ENCODE measurements around the gene TMSB4Y.

Gene TMSB4Y

GRCh38 chrY:13703568-13703968 lies at the start of gene TMSB4Y:
Gene TMSB4Y (plus strand): TSS chrY:13703899.
- Histone ChIP-seq H3K4me1 (ENCODE audit: control insufficient read depth in 1 of 2, insufficient read depth in 2 of 2, low read length in 2 of 2) (no peaks in the 10 kb centered on the region), H3K9me3 (ENCODE audit: control insufficient read depth in 1 of 2, low read length in 2 of 2) (no peaks in the 10 kb centered on the region), H3K36me3 (ENCODE audit: control insufficient read depth in 1 of 2, insufficient read depth in 2 of 2, low read length in 2 of 2) (no peaks in the 10 kb centered on the region), H3K4me3 (ENCODE audit: low read depth in 1 of 2, low read length in 2 of 2) (peak within 1 kb of the TSS; percentile 56 to 70), H3K27ac (ENCODE audit: low read length) (peak within 1 kb of the TSS; percentile 82), H3K27me3 (ENCODE audit: low read depth, low read length) (no peaks in the 10 kb centered on the region)

DNA sequence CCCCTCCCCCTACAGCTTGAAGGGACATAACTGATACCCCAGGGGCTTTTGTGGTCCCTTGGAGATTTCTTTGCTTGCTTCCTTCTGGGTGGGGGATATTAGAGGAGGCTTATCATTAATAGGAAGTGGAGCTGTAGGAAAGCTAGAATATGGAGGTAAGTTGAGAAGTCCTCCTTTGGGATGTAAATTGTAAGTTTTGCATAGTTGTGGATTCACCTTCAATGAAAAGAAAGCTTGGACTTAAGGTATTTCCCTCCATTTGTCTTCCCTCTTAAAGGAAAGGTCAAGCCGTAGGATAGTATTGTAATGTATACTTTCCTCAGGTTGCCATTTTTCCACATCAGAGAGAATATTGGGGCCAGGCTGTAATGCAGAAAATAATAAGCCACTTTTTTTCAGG lies 39.5 kb upstream of the TMSB4Y start:
- no peaks in the 10 kb centered on the region for H3K27me3 ChIP-seq (ENCODE audit: low read depth, low read length)
- H3K4me1 ChIP-seq (ENCODE audit: control insufficient read depth in 1 of 2, insufficient read depth in 2 of 2, low read length in 2 of 2): no peaks in the 10 kb centered on the region
- no peaks in the 10 kb centered on the region for H3K36me3 ChIP-seq (ENCODE audit: control insufficient read depth in 1 of 2, insufficient read depth in 2 of 2, low read length in 2 of 2)
- H3K27ac ChIP-seq (ENCODE audit: low read length): no peak overlapping the region
- H3K4me3 ChIP-seq (ENCODE audit: low read depth in 1 of 2, low read length in 2 of 2): no peak overlapping the region
- H3K9me3 ChIP-seq (ENCODE audit: control insufficient read depth in 1 of 2, low read length in 2 of 2): no peaks in the 10 kb centered on the region

GRCh38 chrY:13671122-13671521 lies 32.6 kb upstream of the TMSB4Y start:
- no peaks in the 10 kb centered on the region for H3K4me1 ChIP-seq (ENCODE audit: control insufficient read depth in 1 of 2, insufficient read depth in 2 of 2, low read length in 2 of 2)
- no peaks in the 10 kb centered on the region for H3K27me3 ChIP-seq (ENCODE audit: low read depth, low read length)

DNA sequence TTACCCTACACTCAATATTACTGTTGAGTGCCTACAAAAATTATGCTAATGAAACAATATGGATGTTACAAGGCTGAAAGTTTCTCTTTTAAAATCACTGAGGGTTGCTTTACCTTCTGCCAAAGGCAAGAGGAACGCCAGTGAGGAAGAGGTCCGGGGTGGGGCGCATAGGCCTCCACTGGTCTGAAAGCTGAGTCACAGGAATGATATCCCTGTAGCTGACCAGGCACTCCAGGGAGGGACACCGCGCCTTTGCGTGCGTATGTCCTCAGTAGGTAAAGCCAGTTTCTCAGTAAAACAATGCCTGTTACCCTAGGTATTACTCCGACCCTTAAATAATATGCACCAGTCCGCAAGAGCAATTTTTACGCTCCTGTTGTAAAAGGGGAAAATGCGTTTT lies 1.4 kb upstream of the TMSB4Y start:
- H3K4me3 ChIP-seq (ENCODE audit: low read depth in 1 of 2, low read length in 2 of 2): no peak overlapping the region

More at GRCh38 chrY:13671122-13671521, 32.6 kb upstream of the TMSB4Y start:
- Histone ChIP-seq H3K4me3 (ENCODE audit: low read depth in 1 of 2, low read length in 2 of 2) (no peak overlapping the region), H3K27ac (ENCODE audit: low read length) (no peak overlapping the region), H3K9me3 (ENCODE audit: control insufficient read depth in 1 of 2, low read length in 2 of 2) (peaks cover 0 to 7% of the 10 kb centered on the region in 2 donors), H3K36me3 (ENCODE audit: control insufficient read depth in 1 of 2, insufficient read depth in 2 of 2, low read length in 2 of 2) (no peaks in the 10 kb centered on the region)

DNA sequence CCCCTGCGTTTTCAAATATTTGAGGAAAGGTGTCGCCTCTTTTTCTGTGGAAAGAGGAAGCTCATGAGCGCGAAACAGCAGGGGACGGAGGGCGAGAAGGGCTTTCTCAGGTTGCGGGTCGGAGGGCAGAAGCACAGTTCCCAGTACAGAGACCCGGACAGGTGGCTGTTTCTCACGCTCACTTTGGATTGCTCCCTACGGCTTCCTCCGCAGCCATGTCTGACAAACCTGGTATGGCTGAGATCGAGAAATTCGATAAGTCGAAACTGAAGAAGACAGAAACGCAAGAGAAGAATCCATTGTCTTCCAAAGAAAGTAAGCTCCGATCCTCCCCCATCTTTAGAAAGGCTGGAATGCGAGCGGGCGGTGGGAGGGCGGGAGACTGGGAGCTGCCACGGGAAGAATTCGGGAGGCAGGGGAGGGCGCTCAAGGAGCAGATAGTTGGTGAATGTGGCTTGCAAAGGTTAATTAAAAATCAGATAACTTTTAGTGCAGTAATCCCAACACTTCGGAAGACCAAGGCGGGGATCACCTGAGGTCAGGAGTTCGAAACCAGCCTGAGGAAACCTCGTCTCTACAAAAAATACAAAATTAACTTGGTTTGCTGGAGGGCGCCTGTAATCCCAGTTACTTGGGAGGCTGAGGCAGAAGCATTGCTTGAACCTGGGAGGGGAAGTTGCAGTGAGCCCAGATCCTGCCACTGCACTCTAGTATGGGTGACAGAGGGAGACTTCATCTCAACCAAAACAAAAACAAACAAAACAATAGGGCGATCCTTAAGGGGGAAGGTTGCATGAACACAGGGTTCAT lies 627 bp downstream of the TMSB4Y start:
- Histone ChIP-seq H3K4me1 (ENCODE audit: control insufficient read depth in 1 of 2, insufficient read depth in 2 of 2, low read length in 2 of 2) (no peaks in the 10 kb centered on the region), H3K4me3 (ENCODE audit: low read depth in 1 of 2, low read length in 2 of 2) (peak overlapping the region; percentile 56 to 70), H3K9me3 (ENCODE audit: control insufficient read depth in 1 of 2, low read length in 2 of 2) (no peaks in the 10 kb centered on the region), H3K36me3 (ENCODE audit: control insufficient read depth in 1 of 2, insufficient read depth in 2 of 2, low read length in 2 of 2) (no peaks in the 10 kb centered on the region), H3K27me3 (ENCODE audit: low read depth, low read length) (no peaks in the 10 kb centered on the region), H3K27ac (ENCODE audit: low read length) (peak overlapping the region; percentile 82)

More for the DNA sequence above, 1.4 kb upstream of the TMSB4Y start:
- no peaks in the 10 kb centered on the region for H3K4me1 ChIP-seq (ENCODE audit: control insufficient read depth in 1 of 2, insufficient read depth in 2 of 2, low read length in 2 of 2)
- H3K9me3 ChIP-seq (ENCODE audit: control insufficient read depth in 1 of 2, low read length in 2 of 2): no peaks in the 10 kb centered on the region
- no peaks in the 10 kb centered on the region for H3K27me3 ChIP-seq (ENCODE audit: low read depth, low read length)
- no peaks in the 10 kb centered on the region for H3K36me3 ChIP-seq (ENCODE audit: control insufficient read depth in 1 of 2, insufficient read depth in 2 of 2, low read length in 2 of 2)
- H3K27ac ChIP-seq (ENCODE audit: low read length): no peak overlapping the region

GRCh38 chrY:13705197-13705596 lies 1.5 kb downstream of the TMSB4Y start:
- Histone ChIP-seq H3K27me3 (ENCODE audit: low read depth, low read length) (no peaks in the 10 kb centered on the region), H3K4me3 (ENCODE audit: low read depth in 1 of 2, low read length in 2 of 2) (peak overlapping the region; percentile 56 to 70), H3K36me3 (ENCODE audit: control insufficient read depth in 1 of 2, insufficient read depth in 2 of 2, low read length in 2 of 2) (no peaks in the 10 kb centered on the region), H3K27ac (ENCODE audit: low read length) (peak overlapping the region; percentile 23), H3K4me1 (ENCODE audit: control insufficient read depth in 1 of 2, insufficient read depth in 2 of 2, low read length in 2 of 2) (no peaks in the 10 kb centered on the region), H3K9me3 (ENCODE audit: control insufficient read depth in 1 of 2, low read length in 2 of 2) (no peaks in the 10 kb centered on the region)

GRCh38 chrY:13708038-13708437 lies 4.3 kb downstream of the TMSB4Y start:
- H3K27ac ChIP-seq (ENCODE audit: low read length): no peak overlapping the region
- H3K27me3 ChIP-seq (ENCODE audit: low read depth, low read length): no peaks in the 10 kb centered on the region
- no peak overlapping the region for H3K4me3 ChIP-seq (ENCODE audit: low read depth in 1 of 2, low read length in 2 of 2)
- H3K9me3 ChIP-seq (ENCODE audit: control insufficient read depth in 1 of 2, low read length in 2 of 2): no peaks in the 10 kb centered on the region
- H3K36me3 ChIP-seq (ENCODE audit: control insufficient read depth in 1 of 2, insufficient read depth in 2 of 2, low read length in 2 of 2): no peaks in the 10 kb centered on the region
- H3K4me1 ChIP-seq (ENCODE audit: control insufficient read depth in 1 of 2, insufficient read depth in 2 of 2, low read length in 2 of 2): no peaks in the 10 kb centered on the region

DNA sequence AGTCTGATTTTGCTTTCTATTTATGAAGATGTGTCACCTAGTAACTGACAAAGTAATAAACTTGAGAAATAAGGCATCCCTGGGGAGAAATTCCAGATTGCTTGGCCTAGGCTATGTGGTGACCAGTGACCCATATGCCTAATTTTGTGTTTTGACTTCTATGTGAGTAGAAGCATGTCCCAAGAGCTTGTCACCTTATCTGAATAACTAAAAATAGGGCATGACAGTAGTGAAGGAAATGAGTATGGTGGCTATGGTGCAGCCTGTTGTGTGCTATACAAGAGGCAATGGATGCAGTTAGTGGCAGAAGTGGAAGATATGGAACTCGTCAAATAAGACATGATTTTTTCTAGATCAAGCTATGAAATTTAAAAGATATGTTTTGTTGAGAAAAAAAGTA lies 15.3 kb downstream of the TMSB4Y start:
- no peaks in the 10 kb centered on the region for H3K36me3 ChIP-seq (ENCODE audit: control insufficient read depth in 1 of 2, insufficient read depth in 2 of 2, low read length in 2 of 2)
- no peaks in the 10 kb centered on the region for H3K9me3 ChIP-seq (ENCODE audit: control insufficient read depth in 1 of 2, low read length in 2 of 2)
- H3K27ac ChIP-seq (ENCODE audit: low read length): no peak overlapping the region

DNA sequence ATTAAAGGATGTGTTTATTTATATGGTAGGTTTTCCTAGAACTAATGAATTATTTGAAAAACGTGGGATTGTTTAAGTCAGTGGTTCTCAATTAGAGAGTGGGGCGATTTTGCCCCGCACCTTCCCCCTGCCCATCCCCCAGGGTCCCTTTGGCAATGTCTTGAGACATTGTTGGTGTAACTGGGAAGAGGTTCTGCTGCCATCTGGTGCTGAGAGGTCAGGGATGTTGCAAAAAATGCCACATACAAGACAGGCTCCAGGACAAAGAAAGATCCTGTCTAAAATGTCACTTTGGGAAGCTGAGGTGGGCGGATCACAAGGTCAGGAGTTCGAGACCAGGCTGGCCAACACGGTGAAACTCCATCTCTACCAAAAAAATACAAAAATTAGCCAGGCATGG lies 25.8 kb downstream of the TMSB4Y start:
- Histone ChIP-seq H3K36me3 (ENCODE audit: control insufficient read depth in 1 of 2, insufficient read depth in 2 of 2, low read length in 2 of 2) (peaks cover 0 to 5% of the 10 kb centered on the region in 2 donors), H3K4me1 (ENCODE audit: control insufficient read depth in 1 of 2, insufficient read depth in 2 of 2, low read length in 2 of 2) (no peaks in the 10 kb centered on the region), H3K9me3 (ENCODE audit: control insufficient read depth in 1 of 2, low read length in 2 of 2) (no peaks in the 10 kb centered on the region)

More for the DNA sequence above, 15.3 kb downstream of the TMSB4Y start:
- Histone ChIP-seq H3K4me3 (ENCODE audit: low read depth in 1 of 2, low read length in 2 of 2) (no peak overlapping the region), H3K27me3 (ENCODE audit: low read depth, low read length) (no peaks in the 10 kb centered on the region), H3K4me1 (ENCODE audit: control insufficient read depth in 1 of 2, insufficient read depth in 2 of 2, low read length in 2 of 2) (no peaks in the 10 kb centered on the region)

GRCh38 chrY:13738618-13739017 lies 34.9 kb downstream of the TMSB4Y start:
- H3K9me3 ChIP-seq (ENCODE audit: control insufficient read depth in 1 of 2, low read length in 2 of 2): no peaks in the 10 kb centered on the region
- no peaks in the 10 kb centered on the region for H3K36me3 ChIP-seq (ENCODE audit: control insufficient read depth in 1 of 2, insufficient read depth in 2 of 2, low read length in 2 of 2)
- H3K4me3 ChIP-seq (ENCODE audit: low read depth in 1 of 2, low read length in 2 of 2): no peak overlapping the region
- no peaks in the 10 kb centered on the region for H3K27me3 ChIP-seq (ENCODE audit: low read depth, low read length)
- H3K4me1 ChIP-seq (ENCODE audit: control insufficient read depth in 1 of 2, insufficient read depth in 2 of 2, low read length in 2 of 2): no peaks in the 10 kb centered on the region
- H3K27ac ChIP-seq (ENCODE audit: low read length): no peak overlapping the region

More for the DNA sequence above, 25.8 kb downstream of the TMSB4Y start:
- Histone ChIP-seq H3K27ac (ENCODE audit: low read length) (no peak overlapping the region), H3K27me3 (ENCODE audit: low read depth, low read length) (no peaks in the 10 kb centered on the region), H3K4me3 (ENCODE audit: low read depth in 1 of 2, low read length in 2 of 2) (no peak overlapping the region)

- Histone ChIP-seq H3K27me3 (ENCODE audit: low read depth, low read length) (no peaks in the 10 kb centered on the region), H3K27ac (ENCODE audit: low read length) (no peak overlapping the region), H3K4me3 (ENCODE audit: low read depth in 1 of 2, low read length in 2 of 2) (peak overlapping the region; percentile 11 to 69), H3K36me3 (ENCODE audit: control insufficient read depth in 1 of 2, insufficient read depth in 2 of 2, low read length in 2 of 2) (no peaks in the 10 kb centered on the region), H3K9me3 (ENCODE audit: control insufficient read depth in 1 of 2, low read length in 2 of 2) (no peaks in the 10 kb centered on the region), H3K4me1 (ENCODE audit: control insufficient read depth in 1 of 2, insufficient read depth in 2 of 2, low read length in 2 of 2) (peaks cover 0 to 5% of the 10 kb centered on the region in 2 donors)
Observed at GRCh38 chrY:13751289-13752071, 47.8 kb downstream of the TMSB4Y start.

Data from muscle layer of duodenum (tissue), 2 donors.